T-helper 1 cell (primary cell): ENCODE data around the gene MLXIPL.

Source experiments
- DNase-seq, 5 donors: peaks; one replicate each; pipeline ENCODE4 v3.0.0-alpha.2; 2012 to 2020

The MLXIPL gene

GRCh38 chr7:73547841-73548240 lies 76.5 kb downstream of the MLXIPL start:
- DNase-seq = no peak

DNA sequence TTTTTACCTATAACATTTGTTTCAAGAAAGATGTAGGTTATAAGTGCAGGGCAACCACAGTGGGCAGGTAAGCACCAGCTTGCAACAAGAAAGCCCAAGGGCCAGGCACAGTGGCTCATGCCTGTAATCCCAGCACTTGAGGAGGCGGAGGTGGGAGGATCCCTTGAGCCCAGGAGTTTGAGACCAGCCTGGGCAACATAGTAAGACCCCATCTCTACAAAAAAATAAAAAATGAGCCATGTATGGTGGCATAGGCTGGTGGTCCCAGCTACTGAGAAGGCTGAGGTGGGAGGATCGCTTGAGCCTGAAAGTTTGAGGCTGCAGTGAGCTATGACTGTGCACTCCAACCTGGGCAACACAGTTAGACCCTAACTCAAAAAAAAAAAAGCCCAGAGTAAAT lies 79.6 kb downstream of the MLXIPL start:
- DNase-seq = no peak
